IMR-90 (cell line): ENCODE results near the gene ETFB.

Experiments
- BHLHE40 ChIP-seq: fragments of 150-350 bp; IDR thresholded peaks from 2 replicates; pipeline ENCODE4 v1.6.1; 2016; ENCODE audit warnings: mild to moderate bottlenecking, low read depth, low read length
- CHD1 ChIP-seq: IDR thresholded peaks from 2 replicates; pipeline ENCODE4 v1.6.1; 2012; ENCODE audit warnings: low read depth, low read length, improper control_type of control experiment
- CTCF ChIP-seq: conservative IDR thresholded peaks from 2 replicates; pipeline ENCODE4 v1.5.1; 2012; ENCODE audit warnings: mild to moderate bottlenecking, low read depth, low read length, improper control_type of control experiment
- MAFK ChIP-seq: IDR thresholded peaks from 2 replicates; pipeline ENCODE4 v1.6.1; 2012; ENCODE audit warnings: low read depth, low read length, improper control_type of control experiment
- MXI1 ChIP-seq: IDR thresholded peaks from 2 replicates; pipeline ENCODE4 v1.6.1; 2012; ENCODE audit warnings: low read depth, mild to moderate bottlenecking, low read length, moderate library complexity, borderline replicate concordance
- POLR2A ChIP-seq: IDR thresholded peaks from 2 replicates; pipeline ENCODE4 v1.6.1; 2012; ENCODE audit warnings: mild to moderate bottlenecking, low read depth, low read length
- RAD21 ChIP-seq: IDR thresholded peaks from 2 replicates; pipeline ENCODE4 v1.6.1; 2012; ENCODE audit warnings: low read length, improper control_type of control experiment
- RCOR1 ChIP-seq: IDR thresholded peaks from 2 replicates; pipeline ENCODE4 v1.6.1; 2012; ENCODE audit warnings: mild to moderate bottlenecking, low read length, improper control_type of control experiment; ENCODE audit not compliant: insufficient replicate concordance
- RFX5 ChIP-seq: IDR thresholded peaks from 2 replicates; pipeline ENCODE4 v1.8.0; 2012; ENCODE audit warnings: low read depth, mild to moderate bottlenecking, low read length, moderate library complexity
- SMC3 ChIP-seq: fragments of 150-350 bp; IDR thresholded peaks from 2 replicates; pipeline ENCODE4 v1.6.1; 2016; ENCODE audit warnings: low read depth, mild to moderate bottlenecking, antibody characterized with exemption, low read length, moderate library complexity
- USF2 ChIP-seq: fragments of 150-350 bp; IDR thresholded peaks from 2 replicates; pipeline ENCODE4 v1.6.1; 2017; ENCODE audit warnings: mild to moderate bottlenecking, antibody characterized with exemption, low read length, low read depth

- TF ChIP-seq SMC3 (no peak), RAD21 (no peak), CTCF (no peak), RCOR1 (no peak), POLR2A (no peak), RFX5 (no peak), CHD1 (no peak), USF2 (no peak), BHLHE40 (no peak), MXI1 (no peak), MAFK (no peak)
Observed at GRCh38 chr19:51331193-51331592, 35.0 kb downstream of the ETFB start.
